DMS53 treated with DMSO at 0.1 percent for 48 hours (cell line): ENCODE data around the gene SLC46A1.
A peak's percentile ranks its signal among the peaks of the same experiment; 100 is the strongest.

Experiments used
- DNase-seq: peaks from one replicate; lab custom pipeline; 2025; ENCODE audit not compliant: unreplicated experiment; lab: John Stamatoyannopoulos, UW

The SLC46A1 gene

DNA sequence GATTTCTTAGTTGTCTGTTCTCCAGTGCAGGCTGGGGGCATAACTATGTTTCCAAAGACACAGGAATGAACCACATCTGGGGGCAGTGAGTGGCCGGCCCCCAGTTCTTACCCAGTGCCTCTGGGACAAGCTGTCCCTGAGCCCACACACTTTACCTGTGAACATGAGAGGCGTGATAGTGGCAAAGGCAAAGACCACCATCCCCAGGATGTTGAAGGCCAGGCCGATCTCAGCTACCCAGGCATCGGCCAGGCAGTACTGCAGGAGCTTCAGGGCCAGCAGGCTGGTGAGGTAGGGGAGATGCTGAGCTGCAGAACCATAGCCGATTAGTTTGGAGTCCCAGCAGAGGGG is 1.6 kb downstream of the SLC46A1 start:
- no peak for DNase-seq

DNA sequence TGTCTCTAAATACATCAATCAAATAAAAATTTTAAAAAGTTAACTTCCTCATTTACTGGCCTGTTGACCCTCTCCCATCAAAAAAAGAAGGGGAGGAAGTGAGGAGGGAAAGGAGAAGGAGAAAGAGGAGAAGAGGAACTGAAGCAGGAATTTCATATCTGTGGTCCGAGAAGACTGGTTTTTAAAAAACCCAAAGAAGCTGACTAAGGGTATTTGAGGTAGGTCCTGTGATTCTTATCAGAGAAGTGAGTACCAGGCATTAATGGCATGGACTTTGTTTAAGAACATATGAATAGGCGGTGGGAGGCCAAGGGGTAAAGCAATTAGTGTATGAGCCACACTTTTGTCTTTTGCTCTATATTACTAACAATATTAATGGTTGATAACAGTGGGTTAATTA is 2.0 kb downstream of the SLC46A1 start:
- DNase-seq, result no peak

DNA sequence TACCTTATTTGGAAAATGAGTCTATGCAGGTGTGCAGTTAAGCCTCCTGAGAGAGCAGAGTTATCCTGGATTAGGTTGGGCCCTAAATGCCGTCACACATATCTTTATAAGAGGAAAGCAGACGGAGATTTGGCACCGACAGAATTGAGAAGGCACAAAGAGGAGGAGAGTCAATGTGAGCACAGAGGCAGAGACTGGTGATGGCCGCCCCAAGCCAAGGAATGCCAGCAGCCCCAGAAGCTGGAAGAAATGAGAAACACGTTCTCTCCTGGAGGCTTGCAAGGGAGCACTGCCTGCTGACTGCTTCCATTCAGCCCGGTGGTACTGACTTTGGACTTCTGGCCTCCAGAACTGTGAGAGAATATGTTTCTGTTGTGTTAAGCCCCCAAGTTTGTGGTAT is 3.2 kb downstream of the SLC46A1 start:
- DNase-seq, result no peak

DNA sequence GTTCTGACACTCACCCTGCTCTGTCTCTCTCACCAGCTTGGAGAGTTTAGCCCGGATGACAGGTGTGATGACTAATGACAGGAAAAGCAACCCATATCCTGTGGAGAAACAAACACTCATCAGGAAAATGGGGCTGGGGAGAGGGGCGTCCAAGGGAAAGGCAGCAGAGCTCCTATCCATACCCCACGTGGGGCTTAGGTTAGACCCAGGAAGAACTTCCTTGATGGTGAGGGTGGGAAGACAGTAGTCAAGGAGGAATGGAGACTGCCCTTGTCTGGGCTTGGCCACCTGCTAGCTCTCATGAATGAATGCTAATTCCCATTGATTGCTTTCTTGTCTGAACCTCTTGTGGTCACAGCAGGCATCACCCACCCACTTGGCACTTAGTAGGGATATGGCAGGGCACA is 3.8 kb downstream of the SLC46A1 start:
- DNase-seq, result peak; percentile 33

DNA sequence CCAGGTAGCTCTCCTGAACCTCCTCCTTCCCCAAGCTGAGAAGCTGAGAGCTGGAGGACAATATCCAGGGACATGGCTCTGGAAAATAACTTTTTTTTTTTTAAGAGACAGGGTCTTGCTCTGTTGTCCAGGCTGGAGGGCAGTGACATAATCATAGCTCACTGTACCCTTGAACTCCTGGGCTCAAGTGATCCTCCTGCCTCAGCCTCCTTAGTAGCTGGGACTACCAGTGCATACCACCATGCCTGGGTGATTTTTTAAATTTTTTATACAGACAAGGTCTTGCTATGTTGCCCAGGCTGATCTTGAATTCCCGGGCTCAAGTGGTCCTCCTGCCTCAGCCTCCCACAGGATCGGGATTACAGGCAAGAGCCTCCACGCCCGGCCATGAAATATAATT is 6.2 kb downstream of the SLC46A1 start:
- DNase-seq, result no peak

DNA sequence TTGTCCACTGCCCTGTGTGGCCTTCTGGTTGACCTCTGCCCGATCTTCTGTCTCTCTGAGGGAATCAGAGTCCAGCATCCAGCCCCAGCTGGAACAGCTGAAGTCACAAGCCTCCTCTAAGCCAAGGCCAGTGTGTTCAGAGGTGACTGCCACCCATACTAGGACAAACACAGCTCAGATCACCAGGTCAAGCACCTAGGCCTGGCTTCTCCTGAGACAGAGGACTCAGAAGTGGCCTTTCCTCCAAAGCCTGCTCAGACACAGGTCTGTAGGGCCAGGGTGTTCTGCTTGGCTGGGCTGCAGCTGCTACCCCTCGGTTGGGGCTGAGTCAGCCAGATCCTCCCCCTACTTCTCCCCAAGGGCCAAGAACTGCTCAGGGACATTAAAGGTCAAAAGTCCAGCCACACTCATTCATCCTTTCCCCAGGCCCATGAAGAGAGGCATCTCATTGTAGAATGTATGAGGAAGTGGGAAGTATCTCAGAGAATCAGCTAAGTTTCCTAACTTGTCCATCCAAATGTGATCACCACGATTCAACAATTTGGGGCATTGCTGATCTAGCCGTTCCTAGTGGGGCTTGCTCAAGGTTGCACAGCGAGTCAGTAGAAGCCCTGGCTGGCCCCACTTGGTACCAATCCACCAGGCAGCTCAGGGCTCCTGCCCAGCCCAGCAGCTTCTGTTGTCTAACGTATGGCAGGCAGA is 7.6 kb downstream of the SLC46A1 start:
- no peak for DNase-seq

DNA sequence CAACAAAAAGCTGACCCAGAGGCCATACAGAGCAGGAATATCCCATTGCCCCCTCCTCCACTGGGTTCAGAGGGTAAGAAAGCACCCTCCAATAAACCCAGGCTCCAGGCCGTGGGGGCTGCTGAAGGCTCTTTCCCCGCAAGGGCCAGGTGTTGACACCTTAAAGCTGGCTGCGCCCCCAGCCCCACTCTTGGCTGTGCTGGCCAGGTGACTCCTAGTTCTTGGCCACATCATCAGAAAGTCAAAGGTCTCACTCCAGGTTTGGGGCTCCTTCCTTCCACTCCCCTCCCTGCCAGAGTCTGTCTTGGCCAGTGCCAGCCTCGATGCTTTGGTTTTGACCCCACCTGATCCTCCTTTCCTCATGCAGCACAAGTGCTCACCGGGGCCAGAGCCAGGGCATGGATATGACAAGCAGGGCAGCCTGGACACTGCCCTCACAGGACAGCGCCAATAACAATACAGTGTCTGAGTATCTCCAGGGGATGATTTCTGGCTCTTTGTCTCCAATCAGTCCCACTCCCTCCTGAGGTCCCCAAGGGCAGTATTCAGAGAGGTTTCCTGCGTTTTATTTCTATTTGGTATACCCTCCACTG is 8.2 kb downstream of the SLC46A1 start:
- DNase-seq, result no peak

DNA sequence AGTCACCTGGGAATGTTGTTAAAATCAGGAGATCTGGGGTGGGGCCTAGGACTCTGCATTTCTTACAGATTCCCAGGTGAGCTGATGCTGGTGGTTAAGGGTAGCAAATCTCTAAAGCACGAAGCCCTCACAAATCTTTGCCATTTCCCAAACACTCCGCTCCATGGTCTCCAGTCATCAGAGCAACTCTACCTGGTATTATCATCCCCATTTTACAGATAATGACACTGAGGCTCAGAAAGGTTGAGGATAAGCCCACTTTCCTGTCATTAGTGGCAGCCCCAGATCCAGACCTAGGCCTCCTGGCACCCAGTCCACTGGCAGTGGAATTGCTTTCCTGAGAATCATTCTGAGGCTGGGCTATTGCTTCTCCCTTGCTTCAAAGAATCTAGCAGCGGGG is 8.7 kb downstream of the SLC46A1 start:
- DNase-seq, result no peak

DNA sequence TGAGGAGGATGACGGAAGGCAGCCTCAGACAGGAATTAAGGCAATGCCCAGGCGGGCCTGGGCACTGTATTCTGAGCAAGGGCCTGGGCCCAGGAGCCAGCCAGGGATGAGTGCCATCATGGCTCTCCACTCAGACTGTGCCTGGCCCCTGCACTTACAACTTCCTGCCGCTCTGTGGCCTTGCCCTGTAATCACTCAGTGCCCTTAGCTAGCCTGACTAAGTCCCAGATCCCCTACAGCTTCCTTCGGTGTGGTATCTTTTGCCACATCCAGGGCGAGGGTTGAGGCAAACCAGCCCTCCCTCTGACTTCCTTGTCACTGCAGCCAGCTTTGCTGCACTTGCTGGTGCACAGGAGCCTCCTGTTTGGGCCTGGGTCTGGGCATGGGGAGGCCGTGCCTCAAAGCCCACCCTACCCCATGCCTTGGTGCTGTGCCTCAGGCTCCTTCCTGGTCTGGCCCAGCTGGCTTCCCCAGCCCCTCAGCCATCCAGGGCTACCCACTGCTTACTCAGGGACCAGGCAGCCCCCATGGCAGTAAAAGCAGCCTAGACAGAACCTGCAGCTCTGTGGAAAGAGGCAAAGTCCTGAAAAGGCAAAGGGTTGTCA is 9.3 kb downstream of the SLC46A1 start:
- no peak for DNase-seq

DNA sequence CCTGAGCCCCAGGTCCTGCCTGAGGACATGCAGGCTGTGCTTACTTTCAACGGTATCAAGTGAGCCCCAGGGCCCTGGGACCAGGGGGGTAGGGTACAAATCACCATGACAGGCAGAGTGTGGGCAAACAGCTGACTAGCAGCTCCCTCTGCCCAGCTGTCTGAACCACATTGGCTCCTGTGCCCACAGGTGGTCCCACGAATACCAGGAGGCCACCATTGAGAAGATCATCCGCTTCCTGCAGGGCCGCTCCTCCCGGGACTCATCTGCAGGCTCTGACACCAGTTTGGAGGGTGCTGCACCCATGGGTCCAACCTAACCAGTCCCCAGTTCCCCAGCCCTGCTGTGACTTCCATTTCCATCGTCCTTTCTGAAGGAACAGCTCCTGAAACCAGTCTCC is 10.0 kb downstream of the SLC46A1 start:
- no peak for DNase-seq

DNA sequence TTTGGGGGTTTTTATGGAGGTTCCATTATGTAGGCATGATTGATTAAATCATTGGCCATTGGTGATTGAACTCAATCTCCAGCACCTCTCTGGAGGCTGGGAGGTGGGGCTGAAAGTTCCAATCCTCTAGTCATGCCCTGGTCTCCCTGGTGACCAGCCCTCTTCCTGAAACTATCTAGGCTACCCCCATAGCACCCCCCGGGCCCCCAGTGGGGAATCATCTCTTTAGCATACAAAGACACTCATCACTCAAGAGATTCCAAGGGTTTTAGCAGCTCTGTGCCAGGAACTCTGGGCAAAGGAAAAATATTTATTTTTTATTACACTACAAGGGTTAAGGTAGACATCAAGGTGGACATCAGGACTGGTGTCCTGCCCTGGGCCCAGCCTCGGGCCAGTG is 10.6 kb downstream of the SLC46A1 start:
- no peak for DNase-seq

DNA sequence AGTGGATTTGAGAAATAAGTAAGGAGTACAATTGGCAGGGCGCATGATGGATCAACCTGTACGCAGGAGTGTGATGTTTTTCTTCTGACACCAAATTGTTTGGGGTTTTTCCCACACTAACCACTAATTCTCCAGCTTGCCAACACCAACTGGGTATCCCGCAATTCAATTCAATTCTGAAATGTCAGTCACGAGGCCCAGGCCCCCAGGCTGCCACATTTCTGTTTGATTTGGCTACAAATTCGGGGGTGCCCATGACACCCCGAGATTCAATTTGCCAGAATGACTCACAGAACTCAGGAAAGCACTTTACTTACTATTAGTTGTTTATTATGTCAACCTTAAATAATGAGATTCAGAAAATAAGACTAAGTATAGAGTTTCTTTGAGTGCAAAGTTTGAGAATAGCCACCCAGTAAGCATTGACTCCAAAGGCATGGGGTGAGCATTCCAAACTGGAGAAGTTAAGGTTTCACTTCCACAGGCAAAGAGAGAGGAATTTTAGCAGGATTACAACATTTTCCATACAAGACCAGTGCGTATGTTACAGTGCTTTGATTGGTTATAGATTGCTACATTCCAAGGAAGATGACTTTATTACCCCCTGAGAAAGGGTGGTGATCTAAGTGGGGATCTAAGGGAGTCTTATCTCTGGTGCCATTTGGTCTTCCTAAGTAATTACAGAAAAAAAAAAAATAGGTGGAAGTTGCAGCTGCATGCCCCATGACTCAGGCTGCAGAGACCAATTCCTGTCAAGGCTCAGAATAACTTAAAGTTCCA is 11.5 kb downstream of the SLC46A1 start:
- no peak for DNase-seq

DNA sequence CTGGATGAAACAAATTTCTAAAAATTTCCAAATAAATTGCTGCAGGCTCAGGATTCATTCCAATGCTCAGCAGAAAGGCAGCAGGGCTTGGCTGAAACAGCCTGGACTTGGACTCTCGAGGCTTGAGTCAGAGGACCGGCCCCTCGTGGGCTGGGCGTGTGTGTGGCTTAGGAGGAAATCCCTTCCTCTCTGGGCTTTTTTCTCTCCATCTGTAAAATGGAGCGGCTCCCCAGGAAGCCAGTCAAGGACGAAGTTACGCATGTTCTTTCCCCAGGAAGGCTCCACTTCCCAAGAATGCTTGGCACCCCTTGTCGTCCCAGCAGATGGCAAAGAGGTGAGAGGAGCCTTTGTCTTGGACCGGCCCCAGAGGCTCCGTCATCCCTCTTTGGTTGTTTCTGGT is 13.5 kb downstream of the SLC46A1 start:
- DNase-seq, result no peak

DNA sequence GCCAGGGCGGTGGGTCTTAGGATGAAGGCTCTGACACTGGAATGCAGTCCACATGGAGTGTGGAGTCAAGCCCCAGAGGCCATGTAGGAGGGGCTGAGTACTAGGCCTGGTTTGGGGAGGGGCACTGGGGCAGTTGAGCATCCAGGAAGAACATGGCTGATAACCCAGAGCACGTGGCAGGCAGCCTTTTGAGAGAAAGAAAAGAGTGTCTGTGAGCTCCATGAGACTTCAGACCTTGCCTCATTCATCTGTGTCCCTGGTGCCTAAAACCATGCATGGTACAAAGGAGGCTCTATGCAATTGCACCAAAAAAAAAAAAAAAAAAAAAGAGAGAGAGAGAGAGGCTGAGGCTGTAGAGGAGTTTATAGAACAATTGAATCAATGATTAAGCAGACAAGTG is 14.6 kb downstream of the SLC46A1 start:
- DNase-seq, result no peak

DNA sequence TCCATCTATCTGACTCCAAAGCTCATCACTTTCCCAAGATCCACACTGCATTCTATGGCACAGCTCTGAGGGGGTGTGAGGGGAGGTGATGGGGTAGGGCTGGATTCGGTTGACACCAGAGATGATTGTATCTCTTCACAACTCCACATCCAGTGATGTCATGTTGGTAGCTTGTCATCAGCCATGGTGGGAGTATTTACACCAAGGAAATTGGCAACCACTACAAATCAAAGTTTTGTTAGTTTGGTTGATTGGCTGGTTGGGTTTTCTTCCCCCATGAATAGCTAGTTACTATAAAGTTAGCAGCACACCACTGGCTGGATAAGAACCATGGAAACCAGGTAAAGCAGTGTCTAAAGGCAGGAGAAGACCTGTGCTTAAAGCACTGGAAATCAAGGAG is 15.0 kb downstream of the SLC46A1 start:
- DNase-seq, result no peak

DNA sequence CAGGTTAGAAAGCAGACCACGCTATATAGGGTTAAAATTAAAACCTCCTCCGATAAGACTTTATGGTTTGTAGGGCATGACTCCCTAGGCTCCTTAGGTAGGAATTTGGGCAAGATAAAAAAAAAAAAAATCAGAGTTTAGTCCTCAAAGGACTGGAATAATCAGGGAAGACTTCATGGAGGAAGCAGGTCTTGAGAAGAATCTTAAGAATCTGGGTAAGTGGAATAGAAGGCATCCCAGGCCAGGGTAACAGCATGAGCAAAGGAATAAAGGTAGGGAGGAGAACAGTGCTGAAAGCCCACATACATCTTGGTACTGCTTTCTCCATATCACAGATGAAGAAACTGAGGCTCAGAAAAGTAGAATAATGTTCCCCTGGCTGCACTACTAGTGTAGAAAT is 15.4 kb downstream of the SLC46A1 start:
- DNase-seq, result no peak

DNA sequence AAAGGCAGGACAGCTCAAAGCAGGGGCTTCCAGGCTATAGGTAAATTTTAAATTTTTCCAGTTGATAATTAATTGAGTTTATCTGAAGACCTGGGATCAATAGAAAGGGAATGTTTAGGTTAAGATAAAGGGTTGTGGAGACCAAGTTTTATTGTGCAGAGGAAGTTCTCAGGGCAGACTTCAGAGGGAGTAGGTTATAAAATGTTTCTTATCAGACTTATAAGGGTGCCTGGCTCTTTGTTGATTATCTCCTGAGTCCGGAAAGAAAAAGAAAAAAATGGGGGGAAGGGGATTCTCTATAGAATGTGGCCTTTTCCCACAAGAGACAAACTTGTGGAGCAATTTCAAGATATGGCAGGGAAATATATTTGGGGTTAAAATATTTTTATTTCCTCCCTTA is 15.9 kb downstream of the SLC46A1 start:
- no peak for DNase-seq

DNA sequence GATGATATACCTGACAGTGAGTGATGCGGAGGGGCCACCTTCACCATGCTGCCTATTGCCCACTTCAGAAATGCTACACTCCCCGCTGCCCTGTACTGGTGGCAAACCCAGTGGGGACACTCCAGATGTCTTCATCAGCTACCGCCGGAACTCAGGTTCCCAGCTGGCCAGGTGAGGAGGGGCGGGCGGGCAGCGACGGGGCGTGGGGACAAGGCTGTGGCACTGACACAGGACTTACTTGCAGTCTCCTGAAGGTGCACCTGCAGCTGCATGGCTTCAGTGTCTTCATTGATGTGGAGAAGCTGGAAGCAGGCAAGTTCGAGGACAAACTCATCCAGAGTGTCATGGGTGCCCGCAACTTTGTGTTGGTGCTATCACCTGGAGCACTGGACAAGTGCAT is 17.9 kb downstream of the SLC46A1 start:
- DNase-seq, result no peak

DNA sequence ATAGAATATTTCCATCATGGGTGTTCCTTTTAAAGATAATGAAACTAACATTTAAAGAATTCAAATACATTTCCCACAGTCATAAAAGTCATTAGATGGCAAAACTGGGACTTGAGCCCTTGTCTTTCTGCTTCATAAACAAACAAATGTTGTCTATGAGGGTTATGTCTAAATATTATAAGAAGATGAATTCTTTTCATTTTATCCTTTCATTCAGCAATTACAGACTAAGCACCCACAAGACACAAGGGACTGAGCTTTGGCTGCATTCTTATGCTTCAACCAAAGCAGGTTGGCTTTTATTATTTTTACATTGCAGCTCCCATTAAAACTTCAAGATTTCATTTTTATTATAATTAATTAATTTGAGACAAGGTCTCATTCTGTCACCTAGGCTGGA is 19.6 kb downstream of the SLC46A1 start:
- DNase-seq, result no peak

DNA sequence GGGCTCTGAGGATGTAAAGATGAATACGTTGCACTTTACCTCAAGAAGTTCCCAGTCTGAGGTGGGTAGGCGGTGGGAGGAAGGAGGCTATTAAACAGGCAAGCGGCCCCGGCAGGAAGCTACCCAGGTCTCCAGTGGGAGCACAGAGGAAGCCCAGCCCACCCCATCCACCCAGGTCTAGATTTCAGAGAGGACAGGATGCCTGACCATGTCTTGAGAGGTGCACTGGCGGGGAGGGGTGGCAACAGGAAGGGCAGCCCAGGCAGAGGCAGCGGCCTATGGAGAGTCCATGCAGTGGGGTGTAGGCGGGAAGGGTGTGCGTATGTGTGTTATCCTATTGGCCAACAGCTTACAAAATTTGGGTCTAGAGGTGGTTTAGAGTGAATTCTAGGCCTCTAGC is 20.6 kb downstream of the SLC46A1 start:
- DNase-seq, result no peak

DNA sequence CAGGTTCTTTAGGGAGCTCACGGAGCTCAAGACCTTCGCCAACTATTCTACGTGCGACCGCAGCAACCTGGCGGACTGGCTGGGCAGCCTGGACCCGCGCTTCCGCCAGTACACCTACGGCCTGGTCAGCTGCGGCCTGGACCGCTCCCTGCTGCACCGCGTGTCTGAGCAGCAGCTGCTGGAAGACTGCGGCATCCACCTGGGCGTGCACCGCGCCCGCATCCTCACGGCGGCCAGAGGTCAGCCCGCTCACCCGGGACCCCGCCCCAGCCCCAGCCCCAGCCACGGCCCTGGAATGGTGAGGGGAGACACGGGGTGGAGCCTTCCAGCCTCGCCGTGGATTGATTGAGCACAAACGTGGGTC is 21.0 kb downstream of the SLC46A1 start:
- DNase-seq, result no peak
